Inflammatory macrophage treated with lipopolysaccharide for 4 hours (primary cell): ENCODE data around the gene PFKFB2.

Source experiments
- DNase-seq: peaks from one replicate; pipeline ENCODE4 v3.0.0-alpha.2; 2020

The PFKFB2 gene

GRCh38 chr1:207052911-207053769 lies at the start of gene PFKFB2:
Gene PFKFB2 (plus strand): TSS chr1:207053275. CDS start chr1:207054718, 1,443 bp downstream.
- peak; percentile 90 for DNase-seq

GRCh38 chr1:207004931-207005830 lies 47.9 kb upstream of the PFKFB2 start:
- DNase-seq, result peak; percentile 57

- DNase-seq, result no peak
These were observed 47.0 kb upstream of the PFKFB2 start for GRCh38 chr1:207006083-207006482.

- no peak for DNase-seq
These were observed 46.2 kb upstream of the PFKFB2 start for GRCh38 chr1:207006914-207007313.

GRCh38 chr1:207007352-207008033 lies 45.6 kb upstream of the PFKFB2 start:
- no peak for DNase-seq

GRCh38 chr1:207009182-207009850 lies 43.8 kb upstream of the PFKFB2 start:
- DNase-seq, result no peak

- DNase-seq, result no peak
These were observed 43.1 kb upstream of the PFKFB2 start for GRCh38 chr1:207009945-207010344.

GRCh38 chr1:207010726-207011125 lies 42.3 kb upstream of the PFKFB2 start:
- no peak for DNase-seq

- no peak for DNase-seq
These were observed 39.6 kb upstream of the PFKFB2 start for GRCh38 chr1:207013321-207014085.

- peak; percentile 44 for DNase-seq
These were observed 38.3 kb upstream of the PFKFB2 start for GRCh38 chr1:207014728-207015127.

GRCh38 chr1:207015791-207016190 lies 37.3 kb upstream of the PFKFB2 start:
- no peak for DNase-seq

- DNase-seq, result peak; percentile 79
These were observed 35.2 kb upstream of the PFKFB2 start for GRCh38 chr1:207017615-207018559.

GRCh38 chr1:207018707-207019106 lies 34.4 kb upstream of the PFKFB2 start:
- DNase-seq, result no peak

- no peak for DNase-seq
These were observed 33.9 kb upstream of the PFKFB2 start for GRCh38 chr1:207019161-207019560.

GRCh38 chr1:207019661-207020060 lies 33.4 kb upstream of the PFKFB2 start:
- no peak for DNase-seq

GRCh38 chr1:207020065-207020708 lies 32.9 kb upstream of the PFKFB2 start:
- DNase-seq, result no peak

- peak; percentile 46 for DNase-seq
These were observed 32.4 kb upstream of the PFKFB2 start for GRCh38 chr1:207020709-207021107.

GRCh38 chr1:207021139-207021861 lies 31.8 kb upstream of the PFKFB2 start:
- no peak for DNase-seq

GRCh38 chr1:207021876-207022596 lies 31.0 kb upstream of the PFKFB2 start:
- no peak for DNase-seq
